IMR-90 (cell line): ENCODE data around the gene AGAP1.

Experiments
- CEBPB ChIP-seq: IDR thresholded peaks from 2 replicates; pipeline ENCODE4 v1.6.1; 2012; ENCODE audit warnings: low read depth, low read length, improper control_type of control experiment
- CTCF ChIP-seq: conservative IDR thresholded peaks from 2 replicates; pipeline ENCODE4 v1.5.1; 2012; ENCODE audit warnings: mild to moderate bottlenecking, low read depth, low read length, improper control_type of control experiment
- POLR2A ChIP-seq: IDR thresholded peaks from 2 replicates; pipeline ENCODE4 v1.6.1; 2012; ENCODE audit warnings: mild to moderate bottlenecking, low read depth, low read length

- TF ChIP-seq CTCF (no peak), CEBPB (no peak), POLR2A (no peak)
Measured at GRCh38 chr2:236143811-236144210, 650.0 kb downstream of the AGAP1 start.
